ENCODE measurements around the gene HES7. TPM values are rescaled to one million over a fixed set of nuclear protein-coding genes. Genes with fewer than 3 reads are reported as not detected.

HES7 gene
- polyA plus RNA-seq, 1 of the 3 experiments (the other 2 are of a cell fraction) = 1.2 TPM

DNA sequence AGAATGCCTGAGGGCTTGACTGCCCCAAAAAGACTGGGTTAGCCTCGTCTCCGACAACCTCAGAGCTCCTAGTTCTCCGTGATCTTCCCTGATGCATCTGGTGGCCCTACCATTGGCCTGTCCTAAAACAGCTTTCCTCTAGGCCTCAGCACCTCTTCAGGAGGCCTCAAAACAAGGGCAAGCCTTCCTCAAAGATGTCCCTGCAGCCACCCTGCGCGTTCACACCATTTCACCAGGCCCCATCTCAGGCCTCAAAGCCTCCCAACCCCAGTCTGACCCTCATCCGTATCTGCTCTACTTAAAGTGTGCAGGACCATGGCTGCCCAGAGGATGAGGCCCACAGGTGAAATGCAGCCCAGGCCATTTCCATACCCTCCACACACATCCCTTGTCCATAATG, 13.0 kb downstream of the HES7 start:
- 98% methylated on average over 5 of the region's 6 CpGs for WGBS (ENCODE audit: low lambda C conversion rate)
- CTCF ChIA-PET = interaction anchor here (0.9 to 15.2 kb wide), 22 partner anchors 8 to 254 kb away, joined by 3 to 298 read pairs (median 5); partner anchors contain the start of genes ALOX12B, ALOXE3 and HES7

DNA sequence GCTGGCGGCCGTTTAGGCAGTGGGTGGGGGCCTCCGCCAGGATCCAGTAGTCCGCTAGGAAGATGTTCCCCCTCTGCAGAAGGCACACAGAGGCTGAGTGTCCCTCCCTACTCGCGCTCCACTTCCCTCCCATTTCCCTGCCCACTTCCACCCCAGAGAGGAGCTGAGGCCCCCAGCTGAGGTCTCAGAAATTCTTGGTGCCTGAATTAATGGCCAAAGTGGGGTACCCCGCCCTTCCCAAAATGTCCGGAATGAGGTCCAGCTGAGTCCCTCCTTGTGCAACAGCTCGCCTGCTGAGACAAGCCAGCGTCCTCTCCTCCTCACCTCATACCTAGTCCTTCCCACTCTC, 13.5 kb downstream of the HES7 start:
- Histone ChIP-seq H2AFZ (ENCODE audit: low read depth) (no peak overlapping the region), H3K4me1 (ENCODE audit: control insufficient read depth in 1 of 2, insufficient read depth in 2 of 2, low read depth in 1 of 2, low read length in 1 of 2) (no peaks in the 10 kb centered on the region; a peak in 1 of 4 replicates), H3K4me2 (no peak overlapping the region), H3K36me3 (replicated peaks in 1 of 2; ENCODE audit: control insufficient read depth in 1 of 2, insufficient read depth in 2 of 2, low read length in 1 of 2) (no peaks in the 10 kb centered on the region), H3K27ac (ENCODE audit: low read depth in 2 of 2, low read length in 1 of 2) (no peak overlapping the region), H3F3A (replicated peaks; ENCODE audit: insufficient read depth) (no peaks in the 10 kb centered on the region), H3K79me2 (ENCODE audit: insufficient read depth) (no peaks in the 10 kb centered on the region), H3K9me3 (no peaks in the 10 kb centered on the region), H3K4me3 (ENCODE audit: low read depth in 2 of 2, low read length in 1 of 2) (peak overlapping the region in 1 of 2 experiments; percentile 37; a peak in 1 of 4 replicates), H3K27me3 (ENCODE audit: insufficient read depth) (peaks cover 24% of the 10 kb centered on the region; the same call in 1 of the 2 replicates), H4K20me1 (ENCODE audit: insufficient read depth) (no peaks in the 10 kb centered on the region), H3K9ac (no peak overlapping the region), H3K9me2 (no peaks in the 10 kb centered on the region)
- DNase-seq = no peak
- POLR2A ChIA-PET = no interaction called here
- no peak for TF ChIP-seq FOXM1 (IDR thresholded peaks at IDR 0.05; ENCODE audit: low read depth)
- TF ChIP-seq JUND (IDR thresholded peaks at IDR 0.05) = no peak
- no peak for TF ChIP-seq TCF12 (IDR thresholded peaks at IDR 0.05)
- TF ChIP-seq RAD21 (IDR thresholded peaks at IDR 0.05; ENCODE audit: low read length) = no peak
- TF ChIP-seq RFX5 (IDR thresholded peaks at IDR 0.05; ENCODE audit: low read length) = no peak
- TF ChIP-seq EP300 (IDR thresholded peaks at IDR 0.05; ENCODE audit: borderline replicate concordance in 1 of 2, low read depth in 1 of 2, low read length in 1 of 2) = no peak
- TF ChIP-seq FOXJ3 (CRISPR knock-in tag; IDR thresholded peaks at IDR 0.05) = no peak
- no peak for TF ChIP-seq CHD2 (IDR thresholded peaks at IDR 0.05; ENCODE audit: low read length, partially characterized antibody)
- no peak for TF ChIP-seq RXRA (IDR thresholded peaks at IDR 0.05; ENCODE audit: borderline replicate concordance, low read depth)
- WGBS (ENCODE audit: low lambda C conversion rate) = 48% methylated on average over 5 of the region's 10 CpGs
- CTCF ChIA-PET = interaction anchor here (0.9 to 15.2 kb wide), 23 partner anchors 9 to 254 kb away, joined by 3 to 298 read pairs (median 5); partner anchors contain the start of genes ALOX12B, ALOXE3 and HES7

More for the DNA sequence above, 13.0 kb downstream of the HES7 start:
- H4K20me1 ChIP-seq (ENCODE audit: insufficient read depth) = no peaks in the 10 kb centered on the region
- H3K9ac ChIP-seq = no peak overlapping the region
- no peak overlapping the region for H2AFZ ChIP-seq (ENCODE audit: low read depth)
- POLR2A ChIA-PET = no interaction called here
- H3K36me3 ChIP-seq (replicated peaks in 1 of 2; ENCODE audit: control insufficient read depth in 1 of 2, insufficient read depth in 2 of 2, low read length in 1 of 2) = no peaks in the 10 kb centered on the region
- H3K27me3 ChIP-seq (ENCODE audit: insufficient read depth) = peaks cover 29% of the 10 kb centered on the region; the same call in 1 of the 2 replicates
- DNase-seq = no peak
- no peaks in the 10 kb centered on the region; a peak in 1 of 4 replicates for H3K4me1 ChIP-seq (ENCODE audit: control insufficient read depth in 1 of 2, insufficient read depth in 2 of 2, low read depth in 1 of 2, low read length in 1 of 2)
- no peaks in the 10 kb centered on the region for H3K79me2 ChIP-seq (ENCODE audit: insufficient read depth)
- H3K4me2 ChIP-seq = no peak overlapping the region
- H3F3A ChIP-seq (replicated peaks; ENCODE audit: insufficient read depth) = no peaks in the 10 kb centered on the region
- H3K9me3 ChIP-seq = no peaks in the 10 kb centered on the region
- H3K4me3 ChIP-seq (ENCODE audit: low read depth in 2 of 2, low read length in 1 of 2) = no peak overlapping the region
- no peaks in the 10 kb centered on the region for H3K9me2 ChIP-seq
- TF ChIP-seq POLR2AphosphoS5 (IDR thresholded peaks at IDR 0.05; ENCODE audit: low read depth, low read length) = no peak
- no peak overlapping the region for H3K27ac ChIP-seq (ENCODE audit: low read depth in 2 of 2, low read length in 1 of 2)

DNA sequence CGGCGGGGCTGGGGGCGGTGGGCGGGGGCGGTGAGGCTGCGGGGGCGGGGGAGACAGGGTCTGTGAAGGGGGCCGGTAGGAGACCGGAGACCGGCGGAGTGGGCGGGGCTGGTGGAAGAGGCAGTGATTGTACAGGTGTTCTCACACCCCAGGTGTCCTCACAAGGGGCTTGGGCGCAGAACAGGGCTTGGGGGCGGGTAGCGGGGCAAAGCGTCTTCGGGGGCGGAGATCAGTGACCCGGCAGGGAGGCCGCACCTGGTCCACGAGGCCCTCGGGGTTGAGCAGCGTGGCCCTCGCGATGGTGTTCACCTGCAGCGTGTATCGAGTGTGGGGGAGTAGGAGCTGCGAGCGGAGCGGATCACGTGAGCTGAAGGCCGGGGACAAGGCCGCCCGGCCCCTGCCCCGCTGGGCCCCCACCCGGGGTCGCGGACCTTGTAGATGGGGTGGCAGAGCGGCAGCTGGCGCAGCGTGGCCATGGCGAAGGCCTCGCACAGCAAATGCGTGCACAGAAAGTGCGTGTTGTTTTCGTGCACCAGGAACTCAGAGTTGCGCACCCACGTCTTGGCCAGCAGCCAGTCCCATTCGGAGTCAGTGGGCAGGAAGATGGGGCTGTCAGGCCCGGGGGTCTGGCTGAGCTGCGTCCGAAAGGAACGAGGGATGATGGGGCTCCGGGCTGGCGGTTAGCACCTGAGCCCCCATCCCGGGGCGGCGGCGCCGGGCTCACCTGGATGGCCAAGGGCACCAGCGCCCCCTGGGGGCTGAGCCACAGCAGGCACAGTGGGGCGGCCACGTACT, 14.0 kb downstream of the HES7 start:
- Histone ChIP-seq H3F3A (replicated peaks; ENCODE audit: insufficient read depth) (no peaks in the 10 kb centered on the region), H3K4me1 (ENCODE audit: control insufficient read depth in 1 of 2, insufficient read depth in 2 of 2, low read depth in 1 of 2, low read length in 1 of 2) (no peaks in the 10 kb centered on the region; a peak in 1 of 4 replicates)
- WGBS (ENCODE audit: low lambda C conversion rate) = 79% methylated on average over 41 of the region's 63 CpGs

More for the DNA sequence above, 14.0 kb downstream of the HES7 start:
- Histone ChIP-seq H3K9ac (no peak overlapping the region), H4K20me1 (ENCODE audit: insufficient read depth) (no peaks in the 10 kb centered on the region), H3K79me2 (ENCODE audit: insufficient read depth) (no peaks in the 10 kb centered on the region), H3K36me3 (replicated peaks in 1 of 2; ENCODE audit: control insufficient read depth in 1 of 2, insufficient read depth in 2 of 2, low read length in 1 of 2) (no peaks in the 10 kb centered on the region), H3K4me2 (no peak overlapping the region), H3K9me2 (no peaks in the 10 kb centered on the region), H2AFZ (ENCODE audit: low read depth) (no peak overlapping the region), H3K27ac (ENCODE audit: low read depth in 2 of 2, low read length in 1 of 2) (no peak overlapping the region), H3K4me3 (ENCODE audit: low read depth in 2 of 2, low read length in 1 of 2) (peak overlapping the region in 1 of 2 experiments; percentile 37; a peak in 1 of 4 replicates), H3K9me3 (no peaks in the 10 kb centered on the region), H3K27me3 (ENCODE audit: insufficient read depth) (peaks cover 21% of the 10 kb centered on the region; the same call in 1 of the 2 replicates)
- CTCF ChIA-PET = interaction anchor here (0.6 to 15.2 kb wide), 21 partner anchors 9 to 253 kb away, joined by 3 to 298 read pairs (median 5); partner anchors contain the start of genes ALOX12B, ALOXE3 and HES7
- peak; percentile 84 for DNase-seq
- peak; percentile 52 for TF ChIP-seq RAD21 (IDR thresholded peaks at IDR 0.05; ENCODE audit: low read length)
- no peak for TF ChIP-seq FOSL2 (IDR thresholded peaks at IDR 0.05; ENCODE audit: borderline replicate concordance, low read depth)
- peak; percentile 68 for TF ChIP-seq CTCF (IDR thresholded peaks at IDR 0.05)
- TF ChIP-seq GATA2 (CRISPR knock-in tag; IDR thresholded peaks at IDR 0.05) = no peak
- TF ChIP-seq SMC3 (IDR thresholded peaks at IDR 0.05; ENCODE audit: low read depth, low read length) = peak; percentile 42
- peak; percentile 34; the same call in 1 of the 2 replicates for TF ChIP-seq NFIC (IDR thresholded peaks at IDR 0.05; ENCODE audit: borderline replicate concordance)
- no peak for TF ChIP-seq MAX (IDR thresholded peaks at IDR 0.05; ENCODE audit: low read depth)
- POLR2A ChIA-PET = no interaction called here

Data from SK-N-SH (cell line).